H9 (cell line): Measurements from ENCODE around the gene CDH8. TPM values are rescaled to one million over a fixed set of nuclear protein-coding genes. Genes with fewer than 3 reads are reported as not detected.

Source experiments
- DNase-seq: peaks from one replicate; pipeline ENCODE4 v3.0.0-alpha.2; 2017
- H2AFZ ChIP-seq: one replicate; pipeline ENCODE4 v1.6.1; 2013; ENCODE audit warnings: mild to moderate bottlenecking, low read length, control low read depth, moderate library complexity
- H2AK5ac ChIP-seq: 2 replicates; pipeline ENCODE4 v1.6.1; 2013; ENCODE audit warnings: low read length, control low read depth, mixed read lengths; ENCODE audit not compliant: insufficient read length
- H2BK120ac ChIP-seq: one replicate; pipeline ENCODE4 v1.6.1; 2013; ENCODE audit warnings: low read depth, mild to moderate bottlenecking, low read length, control low read depth, inconsistent platforms; ENCODE audit not compliant: poor library complexity, severe bottlenecking
- H2BK12ac ChIP-seq: 2 replicates; pipeline ENCODE4 v1.6.1; 2013; ENCODE audit warnings: low read length, control low read depth, mixed read lengths, low read depth; ENCODE audit not compliant: insufficient read length
- H2BK15ac ChIP-seq: 2 replicates; pipeline ENCODE4 v1.6.1; 2013; ENCODE audit warnings: low read depth, low read length, control low read depth
- H2BK20ac ChIP-seq: one replicate; pipeline ENCODE4 v1.6.1; 2013; ENCODE audit warnings: low read depth, mild to moderate bottlenecking, low read length, control low read depth, inconsistent platforms; ENCODE audit not compliant: poor library complexity, severe bottlenecking
- H2BK5ac ChIP-seq: 2 replicates; pipeline ENCODE4 v1.6.1; 2013; ENCODE audit warnings: low read length, control low read depth, mixed read lengths; ENCODE audit not compliant: insufficient read length
- H3K14ac ChIP-seq: 2 replicates; pipeline ENCODE4 v1.6.1; 2013; ENCODE audit warnings: low read length, control low read depth; ENCODE audit not compliant: insufficient read depth
- H3K18ac ChIP-seq: 2 replicates; pipeline ENCODE4 v1.6.1; 2013; ENCODE audit warnings: low read depth, mild to moderate bottlenecking, mixed read lengths, low read length, control low read depth; ENCODE audit not compliant: insufficient read length
- H3K23ac ChIP-seq: 2 replicates; pipeline ENCODE4 v1.6.1; 2013; ENCODE audit warnings: low read length, control low read depth, mixed read lengths, low read depth; ENCODE audit not compliant: insufficient read length
- H3K23me2 ChIP-seq: 2 replicates; pipeline ENCODE4 v1.6.1; 2013; ENCODE audit warnings: low read depth, mild to moderate bottlenecking, mixed read lengths, low read length, control low read depth; ENCODE audit not compliant: insufficient read length, poor library complexity, severe bottlenecking
- H3K27ac ChIP-seq: 2 replicates; pipeline ENCODE4 v1.5.1; 2013; ENCODE audit warnings: low read length, control low read depth, mixed read lengths, low read depth; ENCODE audit not compliant: insufficient read length
- H3K27me3 ChIP-seq: 2 replicates; pipeline ENCODE4 v1.6.1; 2013; ENCODE audit warnings: low read length, control low read depth, inconsistent platforms; ENCODE audit not compliant: insufficient read depth
- H3K4ac ChIP-seq: 2 replicates; pipeline ENCODE4 v1.6.1; 2013; ENCODE audit warnings: low read depth, mild to moderate bottlenecking, control low read depth, inconsistent platforms, low read length, moderate library complexity
- H3K4me1 ChIP-seq: 2 replicates; pipeline ENCODE4 v1.6.1; 2013; ENCODE audit warnings: low read length, control low read depth, inconsistent platforms; ENCODE audit not compliant: insufficient read depth
- H3K4me2 ChIP-seq: 2 replicates; pipeline ENCODE4 v1.6.1; 2013; ENCODE audit warnings: low read length, control low read depth, mixed read lengths; ENCODE audit not compliant: insufficient read length, insufficient read depth
- H3K56ac ChIP-seq: 2 replicates; pipeline ENCODE4 v1.6.1; 2013; ENCODE audit warnings: low read depth, mild to moderate bottlenecking, mixed read lengths, low read length, control low read depth; ENCODE audit not compliant: insufficient read length
- H3K79me1 ChIP-seq: 2 replicates; pipeline ENCODE4 v1.6.1; 2013; ENCODE audit warnings: low read depth, mild to moderate bottlenecking, moderate library complexity, low read length, control low read depth, inconsistent platforms; ENCODE audit not compliant: insufficient read depth, poor library complexity, severe bottlenecking
- H3K79me2 ChIP-seq: 2 replicates; pipeline ENCODE4 v1.6.1; 2013; ENCODE audit warnings: low read length, control low read depth, inconsistent platforms; ENCODE audit not compliant: insufficient read depth
- H3K9ac ChIP-seq: 2 replicates; pipeline ENCODE4 v1.6.1; 2013; ENCODE audit warnings: low read length, control low read depth, mixed read lengths; ENCODE audit not compliant: insufficient read length; ENCODE audit errors: extremely low read depth
- H3K9me3 ChIP-seq: one replicate; pipeline ENCODE4 v1.6.1; 2013; ENCODE audit warnings: low read depth, low read length, inconsistent platforms; ENCODE audit not compliant: control insufficient read depth
- H3T11ph ChIP-seq: one replicate; pipeline ENCODE4 v1.6.1; 2013; ENCODE audit warnings: mild to moderate bottlenecking, low read length, control low read depth, inconsistent platforms
- H4K20me1 ChIP-seq: one replicate; pipeline ENCODE4 v1.6.1; 2013; ENCODE audit not compliant: control insufficient read depth, insufficient read length, insufficient read depth
- H4K5ac ChIP-seq: 2 replicates; pipeline ENCODE4 v1.6.1; 2013; ENCODE audit warnings: low read depth, mild to moderate bottlenecking, mixed read lengths, low read length, control low read depth; ENCODE audit not compliant: insufficient read length
- H4K8ac ChIP-seq: replicated peaks from 2 replicates; pipeline ENCODE4 v1.6.1; 2013; ENCODE audit warnings: low read length, control low read depth, mixed read lengths, low read depth; ENCODE audit not compliant: insufficient read length
- H4K91ac ChIP-seq: 2 replicates; pipeline ENCODE4 v1.6.1; 2013; ENCODE audit warnings: low read depth, mild to moderate bottlenecking, moderate library complexity, mixed read lengths, low read length, control low read depth; ENCODE audit not compliant: insufficient read length
- H3K27ac Mint-ChIP-seq, 3 experiments: 2 replicates in 2 of 3; 3 replicates in 1 of 3; pipeline ENCODE4 v1.8.0; 2020 to 2021; ENCODE audit warnings: mixed read lengths in 3 of 3, mild to moderate bottlenecking in 1 of 3, moderate library complexity in 1 of 3
- H3K27me3 Mint-ChIP-seq: 2 replicates; pipeline ENCODE4 v1.8.0; 2021; ENCODE audit warnings: low read depth, mild to moderate bottlenecking, moderate library complexity, mixed read lengths
- H3K36me3 Mint-ChIP-seq, 3 experiments: 2 replicates in 2 of 3; 3 replicates in 1 of 3; pipeline ENCODE4 v1.8.0; 2020 to 2021; ENCODE audit warnings: low read depth in 3 of 3, mixed read lengths in 3 of 3; ENCODE audit not compliant: insufficient read depth in 1 of 3
- H3K4me1 Mint-ChIP-seq, 2 experiments: 2 replicates each; pipeline ENCODE4 v1.8.0; 2020; ENCODE audit warnings: mixed read lengths in 2 of 2
- H3K4me3 Mint-ChIP-seq, 2 experiments: 2 replicates in 1 of 2; 3 replicates in 1 of 2; pipeline ENCODE4 v1.8.0; 2020 to 2021; ENCODE audit warnings: mild to moderate bottlenecking in 2 of 2, mixed read lengths in 2 of 2, moderate library complexity in 1 of 2
- H3K9me3 Mint-ChIP-seq, 2 experiments: 2 replicates in 1 of 2; 3 replicates in 1 of 2; pipeline ENCODE4 v1.8.0; 2020; ENCODE audit warnings: mild to moderate bottlenecking in 2 of 2, mixed read lengths in 2 of 2, moderate library complexity in 1 of 2
- WGBS: extraction: QIAGEN DNeasy Blood & Tissue Kit; methylation state at CpG from one replicate; pipeline ENCODE4 v1.1.7; 2013; ENCODE audit warnings: missing lambda C conversion rate, low lambda C conversion rate, mixed read lengths; ENCODE audit not compliant: insufficient read length; ENCODE audit errors: extremely low coverage; 5-methylcytosine and 5-hydroxymethylcytosine counted together
- total RNA-seq: library from RNA; stranded (reverse); gene quantifications from 2 replicates; pipeline ENCODE4 v1.2.1, GENCODE V29; 2021
- TF ChIP-seq, protein P1 (sequence below): fragments of 200-600 bp; sonication (generic); conservative IDR thresholded peaks from 3 replicates; pipeline ENCODE4 v1.8.0; 2021; ENCODE audit warnings: antibody characterized with exemption, mild to moderate bottlenecking

Gene CDH8
- total RNA-seq, 1 experiment from 2014 or later: 12.0 TPM

DNA sequence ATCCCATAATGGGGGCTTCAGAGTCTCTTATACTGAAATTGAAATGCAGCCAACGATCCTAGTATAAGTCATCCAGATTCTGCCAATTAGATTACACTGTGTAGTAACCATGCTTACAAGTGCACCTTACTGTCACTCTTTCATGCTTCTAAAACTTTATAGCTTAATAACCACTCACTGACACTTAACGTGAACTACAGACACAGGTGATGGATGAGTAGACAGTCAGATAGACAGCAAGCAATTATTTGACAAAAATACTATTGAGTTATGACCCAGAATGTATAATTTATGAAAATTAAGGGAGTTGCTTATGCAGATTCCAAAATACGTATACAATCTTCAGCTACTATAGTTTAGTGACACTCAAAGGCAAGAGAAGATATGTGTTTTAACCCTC is 6.3 kb downstream of the CDH8 start:
- H3K9me3 Mint-ChIP-seq: no peaks in the 10 kb centered on the region; a peak in 2 of 5 replicates
- Histone ChIP-seq H3K14ac (no peak overlapping the region), H3T11ph (no peak overlapping the region), H2BK5ac (no peak overlapping the region), H3K4me2 (no peak overlapping the region), H3K4ac (no peak overlapping the region), H3K9ac (no peak overlapping the region), H2BK20ac (no peak overlapping the region), H3K79me1 (no peaks in the 10 kb centered on the region), H3K4me1 (no peaks in the 10 kb centered on the region), H2AK5ac (no peak overlapping the region), H2AFZ (no peak overlapping the region), H3K56ac (no peak overlapping the region), H3K23ac (no peak overlapping the region), H3K18ac (no peak overlapping the region), H4K91ac (no peak overlapping the region), H3K23me2 (peaks cover 7% of the 10 kb centered on the region), H3K27me3 (peaks cover 14% of the 10 kb centered on the region; the same call in 1 of the 2 replicates), H4K8ac (no peak overlapping the region), H3K79me2 (no peaks in the 10 kb centered on the region), H2BK120ac (no peak overlapping the region), H2BK12ac (no peak overlapping the region), H3K27ac (no peak overlapping the region), H3K9me3 (no peaks in the 10 kb centered on the region), H4K5ac (no peak overlapping the region), H4K20me1 (no peaks in the 10 kb centered on the region), H2BK15ac (no peak overlapping the region)
- DNase-seq: no peak
- H3K27me3 Mint-ChIP-seq: peaks cover 39% of the 10 kb centered on the region
- H3K27ac Mint-ChIP-seq: no peak overlapping the region
- TF ChIP-seq, protein P1, sequence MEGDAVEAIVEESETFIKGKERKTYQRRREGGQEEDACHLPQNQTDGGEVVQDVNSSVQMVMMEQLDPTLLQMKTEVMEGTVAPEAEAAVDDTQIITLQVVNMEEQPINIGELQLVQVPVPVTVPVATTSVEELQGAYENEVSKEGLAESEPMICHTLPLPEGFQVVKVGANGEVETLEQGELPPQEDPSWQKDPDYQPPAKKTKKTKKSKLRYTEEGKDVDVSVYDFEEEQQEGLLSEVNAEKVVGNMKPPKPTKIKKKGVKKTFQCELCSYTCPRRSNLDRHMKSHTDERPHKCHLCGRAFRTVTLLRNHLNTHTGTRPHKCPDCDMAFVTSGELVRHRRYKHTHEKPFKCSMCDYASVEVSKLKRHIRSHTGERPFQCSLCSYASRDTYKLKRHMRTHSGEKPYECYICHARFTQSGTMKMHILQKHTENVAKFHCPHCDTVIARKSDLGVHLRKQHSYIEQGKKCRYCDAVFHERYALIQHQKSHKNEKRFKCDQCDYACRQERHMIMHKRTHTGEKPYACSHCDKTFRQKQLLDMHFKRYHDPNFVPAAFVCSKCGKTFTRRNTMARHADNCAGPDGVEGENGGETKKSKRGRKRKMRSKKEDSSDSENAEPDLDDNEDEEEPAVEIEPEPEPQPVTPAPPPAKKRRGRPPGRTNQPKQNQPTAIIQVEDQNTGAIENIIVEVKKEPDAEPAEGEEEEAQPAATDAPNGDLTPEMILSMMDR: no peak
- WGBS: no CpG with 5 or more reads among the region's 3 CpGs
- H3K4me1 Mint-ChIP-seq: peaks cover 24 to 27% of the 10 kb centered on the region in 2 experiments
- no peaks in the 10 kb centered on the region for H3K36me3 Mint-ChIP-seq
- H3K4me3 Mint-ChIP-seq: no peak overlapping the region
